ENCODE results near the gene TIAM2. TPM values are rescaled to one million over a fixed set of nuclear protein-coding genes. Genes with fewer than 3 reads are reported as not detected.
A peak's percentile ranks its signal among the peaks of the same experiment; 100 is the strongest.

The TIAM2 gene
- total RNA-seq, 1 experiment from 2014 or later = 9.1 TPM

DNA sequence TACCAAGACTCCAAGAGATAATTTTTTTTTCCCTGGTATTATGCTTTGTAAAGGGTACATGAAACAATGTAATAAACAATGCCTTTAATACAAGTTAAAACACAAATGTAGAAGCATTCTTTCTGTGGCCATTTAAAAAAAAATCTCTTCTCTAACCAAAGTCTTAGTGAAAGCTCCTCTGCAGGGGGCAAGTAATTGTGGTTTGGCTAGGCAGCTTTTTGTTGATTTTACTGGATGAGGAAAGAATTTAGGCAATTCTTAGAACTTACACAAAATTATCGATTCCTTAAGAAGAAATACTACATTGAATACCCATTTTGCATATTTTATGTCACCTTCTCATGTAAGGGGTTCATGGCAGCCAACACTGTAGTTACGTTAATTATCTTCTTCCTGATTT lies 306.8 kb downstream of the TIAM2 start:
- POLR2A ChIA-PET (ENCODE audit: low non-redundant PET) = no interaction called here
- no TSS peak for BruUV-seq (replicated peaks)
- H3K4me3 ChIP-seq (ENCODE audit: low read depth, low read length, poor library complexity, severe bottlenecking) = no peak overlapping the region
- H3K4me1 ChIP-seq (ENCODE audit: insufficient read depth, low read length, poor library complexity, severe bottlenecking) = peaks cover 12% of the 10 kb centered on the region
- H3K27me3 ChIP-seq (replicated peaks; ENCODE audit: insufficient read depth, low read depth, low read length, poor library complexity) = no peaks in the 10 kb centered on the region
- no peak overlapping the region for H3K27ac ChIP-seq (ENCODE audit: low read depth, low read length, poor library complexity, severe bottlenecking)
- intact Hi-C loops (cut with micrococcal nuclease; ENCODE audit: unreplicated experiment) = no loop called here
- no peak for TF ChIP-seq EZH2 (IDR thresholded peaks at IDR 0.05; ENCODE audit: borderline replicate concordance, low read depth, low read length, poor library complexity, severe bottlenecking)
- TF ChIP-seq, protein P1, sequence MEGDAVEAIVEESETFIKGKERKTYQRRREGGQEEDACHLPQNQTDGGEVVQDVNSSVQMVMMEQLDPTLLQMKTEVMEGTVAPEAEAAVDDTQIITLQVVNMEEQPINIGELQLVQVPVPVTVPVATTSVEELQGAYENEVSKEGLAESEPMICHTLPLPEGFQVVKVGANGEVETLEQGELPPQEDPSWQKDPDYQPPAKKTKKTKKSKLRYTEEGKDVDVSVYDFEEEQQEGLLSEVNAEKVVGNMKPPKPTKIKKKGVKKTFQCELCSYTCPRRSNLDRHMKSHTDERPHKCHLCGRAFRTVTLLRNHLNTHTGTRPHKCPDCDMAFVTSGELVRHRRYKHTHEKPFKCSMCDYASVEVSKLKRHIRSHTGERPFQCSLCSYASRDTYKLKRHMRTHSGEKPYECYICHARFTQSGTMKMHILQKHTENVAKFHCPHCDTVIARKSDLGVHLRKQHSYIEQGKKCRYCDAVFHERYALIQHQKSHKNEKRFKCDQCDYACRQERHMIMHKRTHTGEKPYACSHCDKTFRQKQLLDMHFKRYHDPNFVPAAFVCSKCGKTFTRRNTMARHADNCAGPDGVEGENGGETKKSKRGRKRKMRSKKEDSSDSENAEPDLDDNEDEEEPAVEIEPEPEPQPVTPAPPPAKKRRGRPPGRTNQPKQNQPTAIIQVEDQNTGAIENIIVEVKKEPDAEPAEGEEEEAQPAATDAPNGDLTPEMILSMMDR (conservative IDR thresholded peaks at IDR 0.05; ENCODE audit: low read depth, low read length) = no peak
- no peaks in the 10 kb centered on the region for H3K9me3 ChIP-seq (ENCODE audit: low read depth, low read length, poor library complexity, severe bottlenecking)
- peaks cover 22% of the 10 kb centered on the region for H3K36me3 ChIP-seq (ENCODE audit: insufficient read depth, low read length, poor library complexity, severe bottlenecking)
- peak; percentile 74 for DNase-seq (ENCODE audit: low spot score)
- CTCF ChIA-PET = no interaction called here

DNA sequence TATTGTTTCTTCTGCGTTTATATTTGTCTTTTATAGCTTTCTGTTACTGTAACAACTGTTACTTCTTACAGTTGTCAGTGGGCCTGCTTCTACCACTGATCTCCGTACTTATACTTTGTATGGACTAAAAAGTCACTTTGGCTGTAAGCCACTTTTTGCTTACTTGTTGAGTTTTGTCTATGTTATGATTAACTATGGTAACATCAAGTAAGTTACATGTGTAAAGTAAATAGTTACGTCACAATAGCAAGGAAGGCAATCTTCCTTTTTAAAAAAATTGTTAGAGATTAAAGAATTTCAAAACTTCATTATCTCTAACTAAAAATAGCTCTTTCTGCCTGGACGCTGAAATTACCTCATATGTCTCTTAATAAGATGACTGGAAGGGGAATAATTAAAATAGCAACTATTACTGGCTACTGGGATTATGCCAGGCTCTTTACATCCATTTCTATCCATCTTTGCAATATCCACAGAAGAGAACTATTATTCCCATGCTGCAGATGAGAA lies 308.3 kb downstream of the TIAM2 start:
- intact Hi-C loops (cut with micrococcal nuclease; ENCODE audit: unreplicated experiment) = no loop called here
- CTCF ChIA-PET = no interaction called here
- H3K27ac ChIP-seq (ENCODE audit: low read depth, low read length, poor library complexity, severe bottlenecking) = no peak overlapping the region
- TF ChIP-seq, protein P1 (conservative IDR thresholded peaks at IDR 0.05; ENCODE audit: low read depth, low read length) = no peak
- TF ChIP-seq EZH2 (IDR thresholded peaks at IDR 0.05; ENCODE audit: borderline replicate concordance, low read depth, low read length, poor library complexity, severe bottlenecking) = no peak
- BruUV-seq (replicated peaks) = no TSS peak
- no peak overlapping the region for H3K4me3 ChIP-seq (ENCODE audit: low read depth, low read length, poor library complexity, severe bottlenecking)
- no peaks in the 10 kb centered on the region for H3K9me3 ChIP-seq (ENCODE audit: low read depth, low read length, poor library complexity, severe bottlenecking)
- H3K27me3 ChIP-seq (replicated peaks; ENCODE audit: insufficient read depth, low read depth, low read length, poor library complexity) = no peaks in the 10 kb centered on the region
- POLR2A ChIA-PET (ENCODE audit: low non-redundant PET) = no interaction called here
- no peak for DNase-seq (ENCODE audit: low spot score)
- H3K36me3 ChIP-seq (ENCODE audit: insufficient read depth, low read length, poor library complexity, severe bottlenecking) = peaks cover 14% of the 10 kb centered on the region
- H3K4me1 ChIP-seq (ENCODE audit: insufficient read depth, low read length, poor library complexity, severe bottlenecking) = peaks cover 12% of the 10 kb centered on the region

DNA sequence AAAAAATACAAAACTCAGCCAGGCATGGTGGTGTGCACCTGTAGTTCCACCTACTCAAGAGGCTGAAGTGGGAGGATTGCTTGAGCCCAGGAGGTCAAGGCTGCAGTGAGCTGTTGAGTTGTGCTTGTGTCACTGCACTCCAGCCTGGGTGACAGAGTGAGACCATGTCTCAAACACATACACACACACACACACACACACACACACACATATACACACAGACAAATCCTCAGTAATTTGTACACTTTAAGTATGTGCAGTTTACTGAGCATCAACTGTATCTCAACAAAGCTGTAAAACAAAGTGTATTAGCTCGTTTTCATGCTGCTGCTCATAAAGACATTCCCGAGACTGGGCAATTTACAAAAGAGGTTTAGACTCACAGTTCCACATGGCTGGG lies 311.8 kb downstream of the TIAM2 start:
- CTCF ChIA-PET = no interaction called here
- Histone ChIP-seq H3K27ac (ENCODE audit: low read depth, low read length, poor library complexity, severe bottlenecking) (no peak overlapping the region), H3K36me3 (ENCODE audit: insufficient read depth, low read length, poor library complexity, severe bottlenecking) (peaks cover 32% of the 10 kb centered on the region), H3K27me3 (replicated peaks; ENCODE audit: insufficient read depth, low read depth, low read length, poor library complexity) (no peaks in the 10 kb centered on the region), H3K4me3 (ENCODE audit: low read depth, low read length, poor library complexity, severe bottlenecking) (no peak overlapping the region), H3K9me3 (ENCODE audit: low read depth, low read length, poor library complexity, severe bottlenecking) (no peaks in the 10 kb centered on the region), H3K4me1 (ENCODE audit: insufficient read depth, low read length, poor library complexity, severe bottlenecking) (peaks cover 22% of the 10 kb centered on the region)
- DNase-seq (ENCODE audit: low spot score) = no peak
- intact Hi-C loops (cut with micrococcal nuclease; ENCODE audit: unreplicated experiment) = no loop called here
- TF ChIP-seq, protein P1 (conservative IDR thresholded peaks at IDR 0.05; ENCODE audit: low read depth, low read length) = no peak
- TF ChIP-seq EZH2 (IDR thresholded peaks at IDR 0.05; ENCODE audit: borderline replicate concordance, low read depth, low read length, poor library complexity, severe bottlenecking) = no peak
- no TSS peak for BruUV-seq (replicated peaks)
- POLR2A ChIA-PET (ENCODE audit: low non-redundant PET) = interaction anchor here (0.6 kb wide), 1 partner anchor 44 kb away, joined by 4 read pairs; no protein-coding TSS in a partner anchor

Measured in A673 (cell line).